Measurements from ENCODE around the gene NFKBIE. TPM values are rescaled to one million over a fixed set of nuclear protein-coding genes. Genes with fewer than 3 reads are reported as not detected.

NFKBIE gene
- total and polyA plus RNA-seq, 9 of the 15 experiments (the other 6 are each of a cell fraction or from before 2014, with no cell fraction given): 2.1 to 16.4 (median 11.7) TPM

GRCh38 chr6:44286747-44287146 lies 21.4 kb upstream of the NFKBIE start:
- no peaks in the 10 kb centered on the region for H3K79me2 ChIP-seq (ENCODE audit: control insufficient read depth, insufficient read depth, low read length)
- H4K20me1 ChIP-seq (replicated peaks; ENCODE audit: control insufficient read depth, insufficient read depth, low read length): no peaks in the 10 kb centered on the region; the same call in 1 of the 2 replicates
- H3K9ac ChIP-seq (ENCODE audit: insufficient read depth in 1 of 2, low read depth in 2 of 2, low read length in 2 of 2): no peak overlapping the region
- ChIA-PET POLR2A (interaction anchor here (0.7 to 5.1 kb wide), 3 partner anchors 9 to 147 kb away, joined by 3 to 20 read pairs (median 3); no protein-coding TSS in a partner anchor), CTCF (ENCODE audit: low intra/inter-chr PET ratio) (no interaction called here)
- no peaks in the 10 kb centered on the region for H3K9me3 ChIP-seq (replicated peaks; ENCODE audit: control insufficient read depth, insufficient read depth, low read depth, low read length)
- H3K9me1 ChIP-seq (ENCODE audit: control insufficient read depth, insufficient read depth, low read length): no peaks in the 10 kb centered on the region
- TF ChIP-seq BCL6 (CRISPR knock-in tag; IDR thresholded peaks at IDR 0.05) (no peak), E2F5 (CRISPR knock-in tag; IDR thresholded peaks at IDR 0.05) (no peak), ZKSCAN1 (IDR thresholded peaks at IDR 0.05; ENCODE audit: low read depth, low read length) (peak; percentile 85; the same call in 1 of the 2 replicates), ZBTB5 (IDR thresholded peaks at IDR 0.05) (no peak), CHD2 (IDR thresholded peaks at IDR 0.05; ENCODE audit: low read depth, low read length) (no peak), RCOR1 (IDR thresholded peaks at IDR 0.05; ENCODE audit: borderline replicate concordance in 1 of 2, low read depth in 2 of 2, low read length in 2 of 2) (no peak), ZNF707 (CRISPR knock-in tag; conservative IDR thresholded peaks at IDR 0.05) (no peak), ZNF431 (CRISPR knock-in tag; IDR thresholded peaks at IDR 0.05) (no peak), CTCF (IDR thresholded peaks at IDR 0.05 in 2 of 3, conservative IDR thresholded peaks at IDR 0.05 in 1 of 3; ENCODE audit: insufficient read depth in 2 of 3, low read depth in 1 of 3, low read length in 3 of 3) (peak in 1 of 3 experiments; percentile 7; a peak in 1 of 6 replicates), HINFP (tag; conservative IDR thresholded peaks at IDR 0.05; ENCODE audit: low read depth) (no peak), SMAD1 (IDR thresholded peaks at IDR 0.05; ENCODE audit: low read depth, low read length, partially characterized antibody) (no peak), ESRRB (CRISPR knock-in tag; IDR thresholded peaks at IDR 0.05; ENCODE audit: borderline replicate concordance) (no peak)
- no peak overlapping the region for H3K27ac ChIP-seq (ENCODE audit: extremely low read depth, low read depth, low read length)
- H3K27me3 ChIP-seq (ENCODE audit: control insufficient read depth in 2 of 2, insufficient read depth in 2 of 2, low read length in 2 of 2): peaks cover 53 to 88% of the 10 kb centered on the region in 2 experiments
- FAIRE-seq (no peak), DNase-seq (ENCODE audit: extremely low read depth in 1 of 4, low spot score in 3 of 4) (no peak), ATAC-seq (0 out of 3 replicates have a peak, but pooled peaks have one; percentile 21)
- peaks cover 0 to 9% of the 10 kb centered on the region in 2 experiments; a peak in 2 of 5 replicates for H3K4me1 ChIP-seq (replicated peaks in 1 of 2; ENCODE audit: control insufficient read depth in 2 of 2, insufficient read depth in 2 of 2, low read length in 2 of 2)
- H2AFZ ChIP-seq (ENCODE audit: low read depth, low read length): no peak overlapping the region
- BruUV-seq (replicated peaks): no TSS peak
- H3K36me3 ChIP-seq (ENCODE audit: control insufficient read depth, insufficient read depth, low read length): no peaks in the 10 kb centered on the region
- no peak overlapping the region for H3K4me2 ChIP-seq (ENCODE audit: insufficient read depth, low read length)
- intact Hi-C loops (cut with micrococcal nuclease) (no loop called here), in situ Hi-C loops (cut with MboI) (no loop called here)
- WGBS (ENCODE audit: insufficient coverage, low coverage, missing lambda C conversion rate): 0% methylated on average over 2 of the region's 2 CpGs
- no peak overlapping the region for H3K4me3 ChIP-seq
